Fibroblast of lung (primary cell): ENCODE measurements around the gene KAT2A. TPM values are rescaled to one million over a fixed set of nuclear protein-coding genes. Genes with fewer than 3 reads are reported as not detected.

Source experiments
- DNase-seq, 2 donors: peaks; one replicate each; pipeline versions ENCODE4 v3.0.0 to v3.0.0-alpha.2; 2010; ENCODE audit warnings: low read depth in 2 of 2
- H2AFZ ChIP-seq: 2 replicates; pipeline ENCODE4 v1.5.1; 2012; ENCODE audit warnings: low read length, control low read depth, inconsistent platforms
- H3K27ac ChIP-seq: 2 replicates; pipeline ENCODE4 v1.5.1; 2011; ENCODE audit warnings: low read length, control low read depth; ENCODE audit not compliant: insufficient read depth
- H3K27me3 ChIP-seq: 2 replicates; pipeline ENCODE4 v1.5.1; 2011; ENCODE audit warnings: mild to moderate bottlenecking, low read length; ENCODE audit not compliant: control insufficient read depth, insufficient read depth
- H3K36me3 ChIP-seq: 2 replicates; pipeline ENCODE4 v1.5.1; 2011; ENCODE audit warnings: low read length; ENCODE audit not compliant: control insufficient read depth, insufficient read depth
- H3K4me1 ChIP-seq: 2 replicates; pipeline ENCODE4 v1.5.1; 2011; ENCODE audit warnings: low read length; ENCODE audit not compliant: control insufficient read depth, insufficient read depth; ENCODE audit errors: extremely low read depth
- H3K4me2 ChIP-seq: 2 replicates; pipeline ENCODE4 v1.5.1; 2011; ENCODE audit warnings: low read length, control low read depth; ENCODE audit not compliant: insufficient read depth; ENCODE audit errors: extremely low read depth
- H3K4me3 ChIP-seq, 4 experiments: fragments of 200-600 bp in 1 of 4; sonication (generic) in 1 of 4; replicated peaks in 1 of 4; 2 replicates each; pipeline ENCODE4 v1.5.1; 2011 to 2016; ENCODE audit warnings: low read length in 4 of 4, low read depth in 3 of 4, mild to moderate bottlenecking in 3 of 4, control low read depth in 2 of 4, inconsistent platforms in 1 of 4, mixed read lengths in 1 of 4; ENCODE audit not compliant: insufficient read depth in 1 of 4; ENCODE audit errors: control extremely low read depth in 1 of 4
- H3K79me2 ChIP-seq: 2 replicates; pipeline ENCODE4 v1.5.1; 2012; ENCODE audit warnings: mild to moderate bottlenecking, low read length, inconsistent platforms; ENCODE audit not compliant: control insufficient read depth, insufficient read depth
- H3K9ac ChIP-seq: 2 replicates; pipeline ENCODE4 v1.5.1; 2011; ENCODE audit warnings: mild to moderate bottlenecking, low read length, control low read depth; ENCODE audit not compliant: insufficient read depth
- H3K9me3 ChIP-seq: 2 replicates; pipeline ENCODE4 v1.5.1; 2012; ENCODE audit warnings: low read depth, low read length; ENCODE audit not compliant: control insufficient read depth, insufficient read depth
- H4K20me1 ChIP-seq: 2 replicates; pipeline ENCODE4 v1.5.1; 2011; ENCODE audit warnings: low read length; ENCODE audit not compliant: control insufficient read depth, insufficient read depth; ENCODE audit errors: extremely low read depth
- EZH2 ChIP-seq: IDR thresholded peaks from 2 replicates; pipeline ENCODE4 v1.5.1; 2012; ENCODE audit warnings: low read length, control low read depth, mild to moderate bottlenecking; ENCODE audit errors: missing control alignments
- polyA plus RNA-seq, 2 donors: library from polyadenylated mRNA; depleted of rRNA in 1 of 2; stranded (reverse) in 1 of 2; unstranded in 1 of 2; fragments of >200 nt; gene quantifications; 2 replicates each; pipeline ENCODE4 v1.2.1, GENCODE V29; 2011 to 2012; ENCODE audit warnings: missing spikeins in 1 of 2
- total RNA-seq: library from RNA; depleted of rRNA; stranded (reverse); fragments of >200 nt; gene quantifications from 2 replicates; pipeline ENCODE4 v1.2.1, GENCODE V29; 2014
- TF ChIP-seq, protein P1 (sequence below), 2 donors: IDR thresholded peaks in 1 of 2; conservative IDR thresholded peaks in 1 of 2; 1 replicate in 1 of 2; 2 replicates in 1 of 2; pipeline ENCODE4 v1.5.1; 2011 to 2012; ENCODE audit warnings: low read length in 2 of 2, control low read depth in 1 of 2, inconsistent platforms in 1 of 2, low read depth in 1 of 2, mild to moderate bottlenecking in 1 of 2

Gene KAT2A
- total and polyA plus RNA-seq, 2 donors (not counting 1 experiment from before 2014, with no cell fraction given), result 7.8 to 9.1 TPM

- Histone ChIP-seq H3K9ac (no peak overlapping the region), H3K9me3 (no peaks in the 10 kb centered on the region), H3K4me1 (no peaks in the 10 kb centered on the region), H2AFZ (no peak overlapping the region), H4K20me1 (no peaks in the 10 kb centered on the region), H3K27ac (no peak overlapping the region), H3K79me2 (no peaks in the 10 kb centered on the region), H3K36me3 (no peaks in the 10 kb centered on the region), H3K27me3 (peaks cover 39% of the 10 kb centered on the region), H3K4me3 (no peak overlapping the region), H3K4me2 (no peak overlapping the region)
- TF ChIP-seq EZH2, result no peak
- TF ChIP-seq, protein P1, sequence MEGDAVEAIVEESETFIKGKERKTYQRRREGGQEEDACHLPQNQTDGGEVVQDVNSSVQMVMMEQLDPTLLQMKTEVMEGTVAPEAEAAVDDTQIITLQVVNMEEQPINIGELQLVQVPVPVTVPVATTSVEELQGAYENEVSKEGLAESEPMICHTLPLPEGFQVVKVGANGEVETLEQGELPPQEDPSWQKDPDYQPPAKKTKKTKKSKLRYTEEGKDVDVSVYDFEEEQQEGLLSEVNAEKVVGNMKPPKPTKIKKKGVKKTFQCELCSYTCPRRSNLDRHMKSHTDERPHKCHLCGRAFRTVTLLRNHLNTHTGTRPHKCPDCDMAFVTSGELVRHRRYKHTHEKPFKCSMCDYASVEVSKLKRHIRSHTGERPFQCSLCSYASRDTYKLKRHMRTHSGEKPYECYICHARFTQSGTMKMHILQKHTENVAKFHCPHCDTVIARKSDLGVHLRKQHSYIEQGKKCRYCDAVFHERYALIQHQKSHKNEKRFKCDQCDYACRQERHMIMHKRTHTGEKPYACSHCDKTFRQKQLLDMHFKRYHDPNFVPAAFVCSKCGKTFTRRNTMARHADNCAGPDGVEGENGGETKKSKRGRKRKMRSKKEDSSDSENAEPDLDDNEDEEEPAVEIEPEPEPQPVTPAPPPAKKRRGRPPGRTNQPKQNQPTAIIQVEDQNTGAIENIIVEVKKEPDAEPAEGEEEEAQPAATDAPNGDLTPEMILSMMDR (conservative IDR thresholded peaks at IDR 0.05 in 1 of 2, IDR thresholded peaks at IDR 0.05 in 1 of 2; ENCODE audit: low read depth in 1 of 2, low read length in 2 of 2), result no peak
- DNase-seq, result no peak
Observed at GRCh38 chr17:42075789-42076188, 45.4 kb downstream of the KAT2A start.

- no peak overlapping the region for H2AFZ ChIP-seq
- peaks cover 37% of the 10 kb centered on the region for H3K27me3 ChIP-seq
- no peak overlapping the region for H3K4me3 ChIP-seq
Observed at GRCh38 chr17:42072323-42073187, 48.6 kb downstream of the KAT2A start.

DNA sequence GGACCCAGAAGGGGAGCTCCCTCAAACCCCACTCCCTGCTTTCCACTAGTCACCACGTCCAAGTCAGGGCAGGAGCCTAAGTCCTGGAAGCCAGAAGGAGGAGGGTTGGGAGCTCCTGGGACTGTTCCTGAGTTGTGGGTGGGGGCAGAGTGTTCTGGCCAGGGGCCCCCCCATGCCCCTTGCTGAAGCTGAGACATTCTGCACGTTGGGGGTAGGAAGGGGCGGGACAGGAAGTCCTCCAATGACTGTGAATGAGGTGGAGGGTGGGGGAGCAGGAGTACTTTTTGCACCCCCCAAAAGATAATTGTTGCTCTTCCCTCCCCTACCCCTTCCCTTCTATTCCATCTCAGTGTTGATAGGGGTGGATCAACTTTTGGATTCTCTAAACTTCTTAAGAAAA lies 49.4 kb downstream of the KAT2A start:
- no peaks in the 10 kb centered on the region for H3K9me3 ChIP-seq
- H3K4me2 ChIP-seq, result no peak overlapping the region
- no peaks in the 10 kb centered on the region for H3K4me1 ChIP-seq
- DNase-seq, result no peak
- no peaks in the 10 kb centered on the region for H3K79me2 ChIP-seq
- no peaks in the 10 kb centered on the region for H3K36me3 ChIP-seq
- TF ChIP-seq, protein P1 (conservative IDR thresholded peaks at IDR 0.05 in 1 of 2, IDR thresholded peaks at IDR 0.05 in 1 of 2; ENCODE audit: low read depth in 1 of 2, low read length in 2 of 2), result no peak
- TF ChIP-seq EZH2, result no peak
- H4K20me1 ChIP-seq, result no peaks in the 10 kb centered on the region
- H3K9ac ChIP-seq, result no peak overlapping the region
- H3K4me3 ChIP-seq, result no peak overlapping the region
- no peak overlapping the region for H3K27ac ChIP-seq
- peaks cover 33% of the 10 kb centered on the region for H3K27me3 ChIP-seq
- no peak overlapping the region for H2AFZ ChIP-seq

More at GRCh38 chr17:42072323-42073187, 48.6 kb downstream of the KAT2A start:
- DNase-seq, result no peak
- Histone ChIP-seq H3K9me3 (no peaks in the 10 kb centered on the region), H4K20me1 (no peaks in the 10 kb centered on the region), H3K79me2 (no peaks in the 10 kb centered on the region), H3K4me2 (no peak overlapping the region), H3K27ac (no peak overlapping the region), H3K9ac (no peak overlapping the region), H3K36me3 (no peaks in the 10 kb centered on the region), H3K4me1 (no peaks in the 10 kb centered on the region)
- TF ChIP-seq, protein P1 (conservative IDR thresholded peaks at IDR 0.05 in 1 of 2, IDR thresholded peaks at IDR 0.05 in 1 of 2; ENCODE audit: low read depth in 1 of 2, low read length in 2 of 2), result peak in 1 of 2 donors; percentile 3
- peak; percentile 42 for TF ChIP-seq EZH2
